ENCODE measurements around the gene ABCA5. TPM values are rescaled to one million over a fixed set of nuclear protein-coding genes. Genes with fewer than 3 reads are reported as not detected.

ABCA5 gene
- total and polyA plus RNA-seq, 2 donors (not counting 3 experiments of a cell fraction or from before 2014, with no cell fraction given): 9.3 to 23.2 TPM

DNA sequence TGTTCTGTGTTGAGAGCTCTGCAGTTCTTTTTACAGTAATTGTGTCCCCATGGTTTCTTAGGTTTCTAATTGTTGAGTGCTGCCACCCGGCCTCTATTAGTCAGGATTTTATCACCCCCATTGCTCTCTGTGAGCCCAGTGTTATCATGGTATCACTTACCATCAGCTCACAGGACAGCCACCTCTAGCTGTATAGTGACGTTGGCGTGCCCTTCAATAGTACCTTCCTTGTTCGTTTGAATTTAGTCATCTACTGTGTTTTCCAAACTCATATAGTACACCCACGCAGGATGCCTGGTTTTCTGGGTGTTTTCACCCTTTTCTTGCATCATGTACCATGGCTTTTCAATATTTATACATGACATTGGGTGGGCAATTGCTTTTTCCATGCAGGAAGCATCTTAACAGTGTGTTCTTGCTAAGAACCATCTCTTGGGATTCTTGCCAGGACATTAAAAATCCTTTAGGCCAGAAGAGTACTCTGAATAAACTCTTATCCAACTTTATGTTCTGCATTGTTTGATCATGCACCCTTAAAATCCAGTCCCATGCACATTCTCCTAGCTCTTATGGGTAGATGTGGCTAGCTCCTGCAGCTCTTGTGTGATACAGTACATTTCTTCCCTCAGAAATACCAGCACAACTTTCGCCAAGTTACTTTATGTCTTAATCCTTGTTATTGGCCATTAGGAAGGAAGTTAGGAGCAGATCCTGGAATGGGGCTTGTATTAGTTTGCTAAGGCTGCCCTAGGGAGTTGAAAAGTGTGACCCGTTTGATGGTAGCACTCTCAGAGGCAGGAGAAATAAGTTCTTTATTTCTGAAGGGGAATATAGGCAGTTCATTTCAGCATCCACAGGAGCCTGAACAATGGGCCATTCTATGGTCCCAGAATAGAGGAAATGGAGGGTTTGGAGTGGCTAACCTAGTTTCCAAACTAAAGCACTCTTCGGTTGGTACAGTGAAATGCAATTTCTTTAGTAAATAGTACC, 87.0 kb downstream of the ABCA5 start:
- DNase-seq (ENCODE audit: low read depth, low spot score) (no peak), FAIRE-seq (no peak)
- ChIA-PET POLR2A (no interaction called here), CTCF (interaction anchor here (1.1 to 6.1 kb wide), 5 partner anchors 8 to 468 kb away, joined by 3 to 55 read pairs (median 13); no protein-coding TSS in a partner anchor)
- peaks cover 4% of the 10 kb centered on the region for H3K4me1 ChIP-seq (ENCODE audit: control insufficient read depth, extremely low read depth, insufficient read depth, low read length)
- H3K9me1 ChIP-seq (replicated peaks; ENCODE audit: control insufficient read depth, extremely low read depth, insufficient read depth, low read length): no peaks in the 10 kb centered on the region
- no peaks in the 10 kb centered on the region for H3K27me3 ChIP-seq (ENCODE audit: control insufficient read depth in 2 of 2, insufficient read depth in 2 of 2, low read length in 2 of 2)
- H3K4me3 ChIP-seq (replicated peaks in 1 of 3; ENCODE audit: insufficient read depth in 1 of 3, low read depth in 1 of 3, low read length in 3 of 3): no peak overlapping the region
- no peaks in the 10 kb centered on the region for H3K36me3 ChIP-seq (ENCODE audit: control insufficient read depth in 2 of 2, extremely low read depth in 1 of 2, insufficient read depth in 2 of 2, low read length in 2 of 2)
- H3K9ac ChIP-seq (replicated peaks; ENCODE audit: extremely low read depth, insufficient read depth, low read length): no peak overlapping the region
- no peaks in the 10 kb centered on the region for H3K79me2 ChIP-seq (ENCODE audit: control insufficient read depth, insufficient read depth, low read length)
- TF ChIP-seq EZH2 (IDR thresholded peaks at IDR 0.05; ENCODE audit: borderline replicate concordance, low read depth, low read length, severe bottlenecking) (no peak), GATA2 (IDR thresholded peaks at IDR 0.05; ENCODE audit: insufficient read depth, insufficient read length, low read depth, low read length) (no peak), JUN (IDR thresholded peaks at IDR 0.05; ENCODE audit: borderline replicate concordance, insufficient read depth, insufficient read length, low read depth) (no peak), POLR2A (IDR thresholded peaks at IDR 0.05; ENCODE audit: low read depth, low read length) (no peak), MYC (IDR thresholded peaks at IDR 0.05; ENCODE audit: low read depth, low read length) (no peak), FOS (IDR thresholded peaks at IDR 0.05; ENCODE audit: borderline replicate concordance, insufficient read depth, low read length) (no peak), POLR2AphosphoS5 (IDR thresholded peaks at IDR 0.05; ENCODE audit: insufficient read depth, low read depth, low read length) (no peak)
- TF ChIP-seq, protein P1, sequence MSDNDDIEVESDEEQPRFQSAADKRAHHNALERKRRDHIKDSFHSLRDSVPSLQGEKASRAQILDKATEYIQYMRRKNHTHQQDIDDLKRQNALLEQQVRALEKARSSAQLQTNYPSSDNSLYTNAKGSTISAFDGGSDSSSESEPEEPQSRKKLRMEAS (IDR thresholded peaks at IDR 0.05; ENCODE audit: insufficient read depth, insufficient read length): no peak
- TF ChIP-seq, protein P2, sequence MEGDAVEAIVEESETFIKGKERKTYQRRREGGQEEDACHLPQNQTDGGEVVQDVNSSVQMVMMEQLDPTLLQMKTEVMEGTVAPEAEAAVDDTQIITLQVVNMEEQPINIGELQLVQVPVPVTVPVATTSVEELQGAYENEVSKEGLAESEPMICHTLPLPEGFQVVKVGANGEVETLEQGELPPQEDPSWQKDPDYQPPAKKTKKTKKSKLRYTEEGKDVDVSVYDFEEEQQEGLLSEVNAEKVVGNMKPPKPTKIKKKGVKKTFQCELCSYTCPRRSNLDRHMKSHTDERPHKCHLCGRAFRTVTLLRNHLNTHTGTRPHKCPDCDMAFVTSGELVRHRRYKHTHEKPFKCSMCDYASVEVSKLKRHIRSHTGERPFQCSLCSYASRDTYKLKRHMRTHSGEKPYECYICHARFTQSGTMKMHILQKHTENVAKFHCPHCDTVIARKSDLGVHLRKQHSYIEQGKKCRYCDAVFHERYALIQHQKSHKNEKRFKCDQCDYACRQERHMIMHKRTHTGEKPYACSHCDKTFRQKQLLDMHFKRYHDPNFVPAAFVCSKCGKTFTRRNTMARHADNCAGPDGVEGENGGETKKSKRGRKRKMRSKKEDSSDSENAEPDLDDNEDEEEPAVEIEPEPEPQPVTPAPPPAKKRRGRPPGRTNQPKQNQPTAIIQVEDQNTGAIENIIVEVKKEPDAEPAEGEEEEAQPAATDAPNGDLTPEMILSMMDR (IDR thresholded peaks at IDR 0.05; ENCODE audit: extremely low read depth in 1 of 2, insufficient read depth in 1 of 2, low read depth in 1 of 2, low read length in 2 of 2): no peak
- dilution Hi-C loops (cut with MboI; ENCODE audit: extremely low pct_ligation_motif_present, low sequenced_read_pairs): no loop called here
- H2AFZ ChIP-seq (ENCODE audit: low read depth, low read length): no peak overlapping the region
- no TSS peak for BruUV-seq (replicated peaks)
- H3K27ac ChIP-seq (ENCODE audit: insufficient read depth, low read depth, low read length): no peak overlapping the region
- intact Hi-C loops (cut with micrococcal nuclease): loop anchor here (5.0 kb wide), 1 partner anchor 778 kb away; no protein-coding TSS in a partner anchor
- no peaks in the 10 kb centered on the region for H3K9me3 ChIP-seq (replicated peaks; ENCODE audit: control insufficient read depth, insufficient read depth, low read length)
- no peak overlapping the region for H3K4me2 ChIP-seq (ENCODE audit: insufficient read depth, low read length)
- H4K20me1 ChIP-seq (replicated peaks; ENCODE audit: control insufficient read depth, extremely low read depth, insufficient read depth, low read length): no peaks in the 10 kb centered on the region
